H9 (cell line): ENCODE results near the gene CCDC28B. TPM values are rescaled to one million over a fixed set of nuclear protein-coding genes. Genes with fewer than 3 reads are reported as not detected.

Source experiments
- DNase-seq: peaks from one replicate; pipeline ENCODE4 v3.0.0-alpha.2; 2017
- H2AFZ ChIP-seq: one replicate; pipeline ENCODE4 v1.6.1; 2013; ENCODE audit warnings: mild to moderate bottlenecking, low read length, control low read depth, moderate library complexity
- H2AK5ac ChIP-seq: 2 replicates; pipeline ENCODE4 v1.6.1; 2013; ENCODE audit warnings: low read length, control low read depth, mixed read lengths; ENCODE audit not compliant: insufficient read length
- H2BK120ac ChIP-seq: one replicate; pipeline ENCODE4 v1.6.1; 2013; ENCODE audit warnings: low read depth, mild to moderate bottlenecking, low read length, control low read depth, inconsistent platforms; ENCODE audit not compliant: poor library complexity, severe bottlenecking
- H2BK12ac ChIP-seq: 2 replicates; pipeline ENCODE4 v1.6.1; 2013; ENCODE audit warnings: low read length, control low read depth, mixed read lengths, low read depth; ENCODE audit not compliant: insufficient read length
- H2BK15ac ChIP-seq: 2 replicates; pipeline ENCODE4 v1.6.1; 2013; ENCODE audit warnings: low read depth, low read length, control low read depth
- H2BK20ac ChIP-seq: one replicate; pipeline ENCODE4 v1.6.1; 2013; ENCODE audit warnings: low read depth, mild to moderate bottlenecking, low read length, control low read depth, inconsistent platforms; ENCODE audit not compliant: poor library complexity, severe bottlenecking
- H2BK5ac ChIP-seq: 2 replicates; pipeline ENCODE4 v1.6.1; 2013; ENCODE audit warnings: low read length, control low read depth, mixed read lengths; ENCODE audit not compliant: insufficient read length
- H3K14ac ChIP-seq: 2 replicates; pipeline ENCODE4 v1.6.1; 2013; ENCODE audit warnings: low read length, control low read depth; ENCODE audit not compliant: insufficient read depth
- H3K18ac ChIP-seq: 2 replicates; pipeline ENCODE4 v1.6.1; 2013; ENCODE audit warnings: low read depth, mild to moderate bottlenecking, mixed read lengths, low read length, control low read depth; ENCODE audit not compliant: insufficient read length
- H3K23ac ChIP-seq: 2 replicates; pipeline ENCODE4 v1.6.1; 2013; ENCODE audit warnings: low read length, control low read depth, mixed read lengths, low read depth; ENCODE audit not compliant: insufficient read length
- H3K23me2 ChIP-seq: 2 replicates; pipeline ENCODE4 v1.6.1; 2013; ENCODE audit warnings: low read depth, mild to moderate bottlenecking, mixed read lengths, low read length, control low read depth; ENCODE audit not compliant: insufficient read length, poor library complexity, severe bottlenecking
- H3K27ac ChIP-seq: 2 replicates; pipeline ENCODE4 v1.5.1; 2013; ENCODE audit warnings: low read length, control low read depth, mixed read lengths, low read depth; ENCODE audit not compliant: insufficient read length
- H3K27me3 ChIP-seq: 2 replicates; pipeline ENCODE4 v1.6.1; 2013; ENCODE audit warnings: low read length, control low read depth, inconsistent platforms; ENCODE audit not compliant: insufficient read depth
- H3K4ac ChIP-seq: 2 replicates; pipeline ENCODE4 v1.6.1; 2013; ENCODE audit warnings: low read depth, mild to moderate bottlenecking, control low read depth, inconsistent platforms, low read length, moderate library complexity
- H3K4me1 ChIP-seq: 2 replicates; pipeline ENCODE4 v1.6.1; 2013; ENCODE audit warnings: low read length, control low read depth, inconsistent platforms; ENCODE audit not compliant: insufficient read depth
- H3K4me2 ChIP-seq: 2 replicates; pipeline ENCODE4 v1.6.1; 2013; ENCODE audit warnings: low read length, control low read depth, mixed read lengths; ENCODE audit not compliant: insufficient read length, insufficient read depth
- H3K56ac ChIP-seq: 2 replicates; pipeline ENCODE4 v1.6.1; 2013; ENCODE audit warnings: low read depth, mild to moderate bottlenecking, mixed read lengths, low read length, control low read depth; ENCODE audit not compliant: insufficient read length
- H3K79me1 ChIP-seq: 2 replicates; pipeline ENCODE4 v1.6.1; 2013; ENCODE audit warnings: low read depth, mild to moderate bottlenecking, moderate library complexity, low read length, control low read depth, inconsistent platforms; ENCODE audit not compliant: insufficient read depth, poor library complexity, severe bottlenecking
- H3K79me2 ChIP-seq: 2 replicates; pipeline ENCODE4 v1.6.1; 2013; ENCODE audit warnings: low read length, control low read depth, inconsistent platforms; ENCODE audit not compliant: insufficient read depth
- H3K9ac ChIP-seq: 2 replicates; pipeline ENCODE4 v1.6.1; 2013; ENCODE audit warnings: low read length, control low read depth, mixed read lengths; ENCODE audit not compliant: insufficient read length; ENCODE audit errors: extremely low read depth
- H3K9me3 ChIP-seq: one replicate; pipeline ENCODE4 v1.6.1; 2013; ENCODE audit warnings: low read depth, low read length, inconsistent platforms; ENCODE audit not compliant: control insufficient read depth
- H3T11ph ChIP-seq: one replicate; pipeline ENCODE4 v1.6.1; 2013; ENCODE audit warnings: mild to moderate bottlenecking, low read length, control low read depth, inconsistent platforms
- H4K20me1 ChIP-seq: one replicate; pipeline ENCODE4 v1.6.1; 2013; ENCODE audit not compliant: control insufficient read depth, insufficient read length, insufficient read depth
- H4K5ac ChIP-seq: 2 replicates; pipeline ENCODE4 v1.6.1; 2013; ENCODE audit warnings: low read depth, mild to moderate bottlenecking, mixed read lengths, low read length, control low read depth; ENCODE audit not compliant: insufficient read length
- H4K8ac ChIP-seq: replicated peaks from 2 replicates; pipeline ENCODE4 v1.6.1; 2013; ENCODE audit warnings: low read length, control low read depth, mixed read lengths, low read depth; ENCODE audit not compliant: insufficient read length
- H4K91ac ChIP-seq: 2 replicates; pipeline ENCODE4 v1.6.1; 2013; ENCODE audit warnings: low read depth, mild to moderate bottlenecking, moderate library complexity, mixed read lengths, low read length, control low read depth; ENCODE audit not compliant: insufficient read length
- H3K27ac Mint-ChIP-seq, 3 experiments: 2 replicates in 2 of 3; 3 replicates in 1 of 3; pipeline ENCODE4 v1.8.0; 2020 to 2021; ENCODE audit warnings: mixed read lengths in 3 of 3, mild to moderate bottlenecking in 1 of 3, moderate library complexity in 1 of 3
- H3K27me3 Mint-ChIP-seq: 2 replicates; pipeline ENCODE4 v1.8.0; 2021; ENCODE audit warnings: low read depth, mild to moderate bottlenecking, moderate library complexity, mixed read lengths
- H3K36me3 Mint-ChIP-seq, 3 experiments: 2 replicates in 2 of 3; 3 replicates in 1 of 3; pipeline ENCODE4 v1.8.0; 2020 to 2021; ENCODE audit warnings: low read depth in 3 of 3, mixed read lengths in 3 of 3; ENCODE audit not compliant: insufficient read depth in 1 of 3
- H3K4me1 Mint-ChIP-seq, 2 experiments: 2 replicates each; pipeline ENCODE4 v1.8.0; 2020; ENCODE audit warnings: mixed read lengths in 2 of 2
- H3K4me3 Mint-ChIP-seq, 2 experiments: 2 replicates in 1 of 2; 3 replicates in 1 of 2; pipeline ENCODE4 v1.8.0; 2020 to 2021; ENCODE audit warnings: mild to moderate bottlenecking in 2 of 2, mixed read lengths in 2 of 2, moderate library complexity in 1 of 2
- H3K9me3 Mint-ChIP-seq, 2 experiments: 2 replicates in 1 of 2; 3 replicates in 1 of 2; pipeline ENCODE4 v1.8.0; 2020; ENCODE audit warnings: mild to moderate bottlenecking in 2 of 2, mixed read lengths in 2 of 2, moderate library complexity in 1 of 2
- WGBS: extraction: QIAGEN DNeasy Blood & Tissue Kit; methylation state at CpG from one replicate; pipeline ENCODE4 v1.1.7; 2013; ENCODE audit warnings: missing lambda C conversion rate, low lambda C conversion rate, mixed read lengths; ENCODE audit not compliant: insufficient read length; ENCODE audit errors: extremely low coverage; 5-methylcytosine and 5-hydroxymethylcytosine counted together
- total RNA-seq: library from RNA; stranded (reverse); gene quantifications from 2 replicates; pipeline ENCODE4 v1.2.1, GENCODE V29; 2021
- TF ChIP-seq, protein P1 (sequence below): fragments of 200-600 bp; sonication (generic); conservative IDR thresholded peaks from 3 replicates; pipeline ENCODE4 v1.8.0; 2021; ENCODE audit warnings: antibody characterized with exemption, mild to moderate bottlenecking

Gene CCDC28B
- total RNA-seq, 1 experiment from 2014 or later, result 20.7 TPM

DNA sequence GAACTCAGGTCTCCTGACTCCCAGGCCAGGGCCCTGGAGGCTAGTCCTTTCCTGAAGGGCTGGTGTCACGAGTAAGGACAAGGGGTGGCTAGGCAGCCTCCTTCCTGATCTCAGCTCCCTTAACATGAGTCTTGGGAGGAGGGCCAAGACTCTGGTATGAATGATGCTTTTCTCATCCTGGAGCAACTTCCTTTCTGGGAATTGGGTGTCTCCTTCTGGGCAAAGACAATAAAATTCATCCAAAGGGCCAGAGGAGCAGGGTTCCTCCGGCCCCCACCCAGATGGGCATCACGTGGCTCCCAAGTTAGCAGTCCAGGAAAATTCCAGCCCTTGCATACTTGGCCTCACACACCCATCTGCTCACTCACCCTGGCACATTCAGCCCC is 46.5 kb downstream of the CCDC28B start, which contains the start of gene FAM167B:
FAM167B (plus strand) TSS at position 335 of the 386 bp plus-strand sequence. CDS start 200 bp downstream, outside the sequence.
- H3K27me3 Mint-ChIP-seq, result peaks cover 6% of the 10 kb centered on the region
- no peaks in the 10 kb centered on the region for H4K20me1 ChIP-seq
- no peak within 1 kb of the TSS for H3K4ac ChIP-seq
- no peak within 1 kb of the TSS for H3K9ac ChIP-seq
- no CpG with 5 or more reads among the region's 3 CpGs for WGBS
- TF ChIP-seq, protein P1, sequence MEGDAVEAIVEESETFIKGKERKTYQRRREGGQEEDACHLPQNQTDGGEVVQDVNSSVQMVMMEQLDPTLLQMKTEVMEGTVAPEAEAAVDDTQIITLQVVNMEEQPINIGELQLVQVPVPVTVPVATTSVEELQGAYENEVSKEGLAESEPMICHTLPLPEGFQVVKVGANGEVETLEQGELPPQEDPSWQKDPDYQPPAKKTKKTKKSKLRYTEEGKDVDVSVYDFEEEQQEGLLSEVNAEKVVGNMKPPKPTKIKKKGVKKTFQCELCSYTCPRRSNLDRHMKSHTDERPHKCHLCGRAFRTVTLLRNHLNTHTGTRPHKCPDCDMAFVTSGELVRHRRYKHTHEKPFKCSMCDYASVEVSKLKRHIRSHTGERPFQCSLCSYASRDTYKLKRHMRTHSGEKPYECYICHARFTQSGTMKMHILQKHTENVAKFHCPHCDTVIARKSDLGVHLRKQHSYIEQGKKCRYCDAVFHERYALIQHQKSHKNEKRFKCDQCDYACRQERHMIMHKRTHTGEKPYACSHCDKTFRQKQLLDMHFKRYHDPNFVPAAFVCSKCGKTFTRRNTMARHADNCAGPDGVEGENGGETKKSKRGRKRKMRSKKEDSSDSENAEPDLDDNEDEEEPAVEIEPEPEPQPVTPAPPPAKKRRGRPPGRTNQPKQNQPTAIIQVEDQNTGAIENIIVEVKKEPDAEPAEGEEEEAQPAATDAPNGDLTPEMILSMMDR, result no peak
- no peak within 1 kb of the TSS for H3K27ac ChIP-seq
- no peak within 1 kb of the TSS for H2BK120ac ChIP-seq
- H3K27me3 ChIP-seq, result no peaks in the 10 kb centered on the region
- H4K8ac ChIP-seq, result no peak within 1 kb of the TSS
- H2AK5ac ChIP-seq, result no peak within 1 kb of the TSS
- H2BK15ac ChIP-seq, result no peak within 1 kb of the TSS
- no peak within 1 kb of the TSS for H3K4me2 ChIP-seq
- H2BK5ac ChIP-seq, result no peak within 1 kb of the TSS
- H4K5ac ChIP-seq, result no peak within 1 kb of the TSS
- H3K4me3 Mint-ChIP-seq, result peak within 1 kb of the TSS in 1 of 2 experiments; percentile 47; a peak in 2 of 5 replicates
- no peaks in the 10 kb centered on the region for H3K9me3 Mint-ChIP-seq
- H2BK20ac ChIP-seq, result no peak within 1 kb of the TSS
- H3K23me2 ChIP-seq, result no peaks in the 10 kb centered on the region
- H3K4me1 ChIP-seq, result peaks cover 4% of the 10 kb centered on the region; the same call in 1 of the 2 replicates
- H3K79me2 ChIP-seq, result no peaks in the 10 kb centered on the region
- no peak within 1 kb of the TSS for H3K14ac ChIP-seq
- no peak within 1 kb of the TSS for H2AFZ ChIP-seq
- H3K56ac ChIP-seq, result no peak within 1 kb of the TSS
- H3K23ac ChIP-seq, result no peak within 1 kb of the TSS
- peaks cover 28 to 34% of the 10 kb centered on the region in 2 experiments for H3K4me1 Mint-ChIP-seq
- no peak within 1 kb of the TSS for H3T11ph ChIP-seq
- H3K18ac ChIP-seq, result no peak within 1 kb of the TSS
- no peaks in the 10 kb centered on the region for H3K9me3 ChIP-seq
- H3K27ac Mint-ChIP-seq, result peak within 1 kb of the TSS; percentile 23 to 65 (median 39); a peak in 3 of 7 replicates
- DNase-seq, result no peak
- H3K36me3 Mint-ChIP-seq, result no peaks in the 10 kb centered on the region
- no peak within 1 kb of the TSS for H2BK12ac ChIP-seq
- H3K79me1 ChIP-seq, result no peaks in the 10 kb centered on the region
- no peak within 1 kb of the TSS for H4K91ac ChIP-seq
